ENCODE measurements around the gene KMT2C. TPM values are rescaled to one million over a fixed set of nuclear protein-coding genes. Genes with fewer than 3 reads are reported as not detected.
"Not testable (repeated sequence)": the region's sequence is repeated elsewhere in the genome, so short reads cannot be mapped to it uniquely, and the experiment has no call there.

The KMT2C gene
- polyA plus RNA-seq, 1 donor from 2014 or later: 29.8 TPM

DNA sequence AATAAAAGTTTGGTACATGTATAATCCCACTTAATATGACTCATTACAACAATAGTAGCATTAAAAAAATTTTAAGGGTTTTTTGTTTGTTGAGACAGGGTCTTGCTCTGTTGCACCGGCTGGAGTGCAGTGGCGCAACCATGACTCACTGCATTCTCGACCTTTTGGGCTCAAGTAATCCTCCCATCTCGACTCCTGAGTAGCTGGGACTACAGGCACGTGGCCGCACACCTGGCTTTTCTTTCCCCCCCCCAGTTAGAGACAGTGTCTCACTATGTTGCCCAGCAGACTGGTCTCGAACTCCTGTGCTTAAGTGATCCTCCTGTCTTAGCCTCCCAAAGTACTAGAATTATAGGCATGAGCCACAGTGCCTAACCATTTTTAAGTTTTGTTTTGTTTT lies 40.7 kb downstream of the KMT2C start:
- H2AFZ ChIP-seq (ENCODE audit: low read depth, low read length): no peak overlapping the region
- H3K36me3 ChIP-seq (ENCODE audit: insufficient read depth, low read length): no peaks in the 10 kb centered on the region
- no peaks in the 10 kb centered on the region for H3F3A ChIP-seq (ENCODE audit: insufficient read depth, low read length, poor library complexity, severe bottlenecking)
- peaks cover 63% of the 10 kb centered on the region for H3K79me2 ChIP-seq (replicated peaks; ENCODE audit: insufficient read depth, low read length)
- no peak overlapping the region for H3K9ac ChIP-seq (ENCODE audit: low read length)
- H3K4me3 ChIP-seq (ENCODE audit: low read length): no peak overlapping the region
- H3K27me3 ChIP-seq (ENCODE audit: insufficient read depth, low read depth, low read length): no peaks in the 10 kb centered on the region
- no peaks in the 10 kb centered on the region for H3K9me2 ChIP-seq (ENCODE audit: insufficient read depth, low read length)
- H4K20me1 ChIP-seq (ENCODE audit: insufficient read depth): no peaks in the 10 kb centered on the region
- TF ChIP-seq EZH2 (IDR thresholded peaks at IDR 0.05; ENCODE audit: borderline replicate concordance, insufficient read depth, low read length, poor library complexity, severe bottlenecking) (no peak), MXI1 (conservative IDR thresholded peaks at IDR 0.05; ENCODE audit: poor library complexity, severe bottlenecking) (no peak), RAD21 (conservative IDR thresholded peaks at IDR 0.05) (no peak), TAF1 (IDR thresholded peaks at IDR 0.05; ENCODE audit: low read depth) (no peak), POLR2AphosphoS5 (IDR thresholded peaks at IDR 0.05) (no peak), EP300 (conservative IDR thresholded peaks at IDR 0.05; ENCODE audit: poor library complexity, severe bottlenecking) (no peak), SMC3 (conservative IDR thresholded peaks at IDR 0.05; ENCODE audit: poor library complexity) (no peak)
- TF ChIP-seq, protein P1, sequence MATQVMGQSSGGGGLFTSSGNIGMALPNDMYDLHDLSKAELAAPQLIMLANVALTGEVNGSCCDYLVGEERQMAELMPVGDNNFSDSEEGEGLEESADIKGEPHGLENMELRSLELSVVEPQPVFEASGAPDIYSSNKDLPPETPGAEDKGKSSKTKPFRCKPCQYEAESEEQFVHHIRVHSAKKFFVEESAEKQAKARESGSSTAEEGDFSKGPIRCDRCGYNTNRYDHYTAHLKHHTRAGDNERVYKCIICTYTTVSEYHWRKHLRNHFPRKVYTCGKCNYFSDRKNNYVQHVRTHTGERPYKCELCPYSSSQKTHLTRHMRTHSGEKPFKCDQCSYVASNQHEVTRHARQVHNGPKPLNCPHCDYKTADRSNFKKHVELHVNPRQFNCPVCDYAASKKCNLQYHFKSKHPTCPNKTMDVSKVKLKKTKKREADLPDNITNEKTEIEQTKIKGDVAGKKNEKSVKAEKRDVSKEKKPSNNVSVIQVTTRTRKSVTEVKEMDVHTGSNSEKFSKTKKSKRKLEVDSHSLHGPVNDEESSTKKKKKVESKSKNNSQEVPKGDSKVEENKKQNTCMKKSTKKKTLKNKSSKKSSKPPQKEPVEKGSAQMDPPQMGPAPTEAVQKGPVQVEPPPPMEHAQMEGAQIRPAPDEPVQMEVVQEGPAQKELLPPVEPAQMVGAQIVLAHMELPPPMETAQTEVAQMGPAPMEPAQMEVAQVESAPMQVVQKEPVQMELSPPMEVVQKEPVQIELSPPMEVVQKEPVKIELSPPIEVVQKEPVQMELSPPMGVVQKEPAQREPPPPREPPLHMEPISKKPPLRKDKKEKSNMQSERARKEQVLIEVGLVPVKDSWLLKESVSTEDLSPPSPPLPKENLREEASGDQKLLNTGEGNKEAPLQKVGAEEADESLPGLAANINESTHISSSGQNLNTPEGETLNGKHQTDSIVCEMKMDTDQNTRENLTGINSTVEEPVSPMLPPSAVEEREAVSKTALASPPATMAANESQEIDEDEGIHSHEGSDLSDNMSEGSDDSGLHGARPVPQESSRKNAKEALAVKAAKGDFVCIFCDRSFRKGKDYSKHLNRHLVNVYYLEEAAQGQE (IDR thresholded peaks at IDR 0.05; ENCODE audit: borderline replicate concordance): no peak
- TF ChIP-seq, protein P2, sequence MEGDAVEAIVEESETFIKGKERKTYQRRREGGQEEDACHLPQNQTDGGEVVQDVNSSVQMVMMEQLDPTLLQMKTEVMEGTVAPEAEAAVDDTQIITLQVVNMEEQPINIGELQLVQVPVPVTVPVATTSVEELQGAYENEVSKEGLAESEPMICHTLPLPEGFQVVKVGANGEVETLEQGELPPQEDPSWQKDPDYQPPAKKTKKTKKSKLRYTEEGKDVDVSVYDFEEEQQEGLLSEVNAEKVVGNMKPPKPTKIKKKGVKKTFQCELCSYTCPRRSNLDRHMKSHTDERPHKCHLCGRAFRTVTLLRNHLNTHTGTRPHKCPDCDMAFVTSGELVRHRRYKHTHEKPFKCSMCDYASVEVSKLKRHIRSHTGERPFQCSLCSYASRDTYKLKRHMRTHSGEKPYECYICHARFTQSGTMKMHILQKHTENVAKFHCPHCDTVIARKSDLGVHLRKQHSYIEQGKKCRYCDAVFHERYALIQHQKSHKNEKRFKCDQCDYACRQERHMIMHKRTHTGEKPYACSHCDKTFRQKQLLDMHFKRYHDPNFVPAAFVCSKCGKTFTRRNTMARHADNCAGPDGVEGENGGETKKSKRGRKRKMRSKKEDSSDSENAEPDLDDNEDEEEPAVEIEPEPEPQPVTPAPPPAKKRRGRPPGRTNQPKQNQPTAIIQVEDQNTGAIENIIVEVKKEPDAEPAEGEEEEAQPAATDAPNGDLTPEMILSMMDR (IDR thresholded peaks at IDR 0.05; ENCODE audit: poor library complexity, severe bottlenecking): no peak
- H3K4me2 ChIP-seq (ENCODE audit: low read length): no peak overlapping the region
- no peaks in the 10 kb centered on the region for H3K9me3 ChIP-seq (ENCODE audit: low read length)
- no peak overlapping the region for H3K27ac ChIP-seq (ENCODE audit: low read length)

GRCh38 chr7:152394214-152394613 lies 41.6 kb downstream of the KMT2C start:
- H3K36me3 ChIP-seq (ENCODE audit: insufficient read depth, low read length); H3K27me3 ChIP-seq (ENCODE audit: insufficient read depth, low read depth, low read length); H2AFZ ChIP-seq (ENCODE audit: low read depth, low read length); H3K4me2 ChIP-seq (ENCODE audit: low read length); H3K9ac ChIP-seq (ENCODE audit: low read length); H3K9me3 ChIP-seq (ENCODE audit: low read length); H4K20me1 ChIP-seq (ENCODE audit: insufficient read depth); H3K4me3 ChIP-seq (ENCODE audit: low read length); H3F3A ChIP-seq (ENCODE audit: insufficient read depth, low read length, poor library complexity, severe bottlenecking); H3K27ac ChIP-seq (ENCODE audit: low read length); H3K9me2 ChIP-seq (ENCODE audit: insufficient read depth, low read length): not testable (repeated sequence)
- peaks cover 60% of the 10 kb centered on the region for H3K79me2 ChIP-seq (replicated peaks; ENCODE audit: insufficient read depth, low read length)

- H3K36me3 ChIP-seq (ENCODE audit: insufficient read depth, low read length): no peaks in the 10 kb centered on the region
- H3K9me2 ChIP-seq (ENCODE audit: insufficient read depth, low read length): no peaks in the 10 kb centered on the region
- peaks cover 52% of the 10 kb centered on the region for H3K79me2 ChIP-seq (replicated peaks; ENCODE audit: insufficient read depth, low read length)
- no peak overlapping the region for H3K27ac ChIP-seq (ENCODE audit: low read length)
- no peaks in the 10 kb centered on the region for H4K20me1 ChIP-seq (ENCODE audit: insufficient read depth)
- no peak overlapping the region for H3K4me3 ChIP-seq (ENCODE audit: low read length)
- H3K4me2 ChIP-seq (ENCODE audit: low read length): no peak overlapping the region
- no peaks in the 10 kb centered on the region for H3K9me3 ChIP-seq (ENCODE audit: low read length)
- TF ChIP-seq, protein P2 (IDR thresholded peaks at IDR 0.05; ENCODE audit: poor library complexity, severe bottlenecking): no peak
- no peak for TF ChIP-seq EZH2 (IDR thresholded peaks at IDR 0.05; ENCODE audit: borderline replicate concordance, insufficient read depth, low read length, poor library complexity, severe bottlenecking)
- no peak for TF ChIP-seq EP300 (conservative IDR thresholded peaks at IDR 0.05; ENCODE audit: poor library complexity, severe bottlenecking)
- no peak for TF ChIP-seq TAF1 (IDR thresholded peaks at IDR 0.05; ENCODE audit: low read depth)
- TF ChIP-seq, protein P1 (IDR thresholded peaks at IDR 0.05; ENCODE audit: borderline replicate concordance): no peak
- TF ChIP-seq MXI1 (conservative IDR thresholded peaks at IDR 0.05; ENCODE audit: poor library complexity, severe bottlenecking): no peak
- no peak overlapping the region for H2AFZ ChIP-seq (ENCODE audit: low read depth, low read length)
- H3K27me3 ChIP-seq (ENCODE audit: insufficient read depth, low read depth, low read length): no peaks in the 10 kb centered on the region
- no peak overlapping the region for H3K9ac ChIP-seq (ENCODE audit: low read length)
- no peaks in the 10 kb centered on the region for H3F3A ChIP-seq (ENCODE audit: insufficient read depth, low read length, poor library complexity, severe bottlenecking)
These were observed 43.5 kb downstream of the KMT2C start for GRCh38 chr7:152392254-152392653.
